GM18505 (cell line): ENCODE data around the gene CENPO.
"Not testable (repeated sequence)": the region's sequence is repeated elsewhere in the genome, so short reads cannot be mapped to it uniquely, and the experiment has no call there.

Experiments
- ATAC-seq: cut with Tn5 transposase; IDR thresholded peaks from one replicate; pipeline ENCODE4 v1.9.1; 2021; ENCODE audit not compliant: unreplicated experiment
- POLR2A ChIP-seq: IDR thresholded peaks from 4 replicates; pipeline ENCODE4 v1.6.1; 2011; ENCODE audit warnings: borderline replicate concordance; ENCODE audit not compliant: insufficient read depth, insufficient read length; ENCODE audit errors: extremely low read depth

CENPO gene

DNA sequence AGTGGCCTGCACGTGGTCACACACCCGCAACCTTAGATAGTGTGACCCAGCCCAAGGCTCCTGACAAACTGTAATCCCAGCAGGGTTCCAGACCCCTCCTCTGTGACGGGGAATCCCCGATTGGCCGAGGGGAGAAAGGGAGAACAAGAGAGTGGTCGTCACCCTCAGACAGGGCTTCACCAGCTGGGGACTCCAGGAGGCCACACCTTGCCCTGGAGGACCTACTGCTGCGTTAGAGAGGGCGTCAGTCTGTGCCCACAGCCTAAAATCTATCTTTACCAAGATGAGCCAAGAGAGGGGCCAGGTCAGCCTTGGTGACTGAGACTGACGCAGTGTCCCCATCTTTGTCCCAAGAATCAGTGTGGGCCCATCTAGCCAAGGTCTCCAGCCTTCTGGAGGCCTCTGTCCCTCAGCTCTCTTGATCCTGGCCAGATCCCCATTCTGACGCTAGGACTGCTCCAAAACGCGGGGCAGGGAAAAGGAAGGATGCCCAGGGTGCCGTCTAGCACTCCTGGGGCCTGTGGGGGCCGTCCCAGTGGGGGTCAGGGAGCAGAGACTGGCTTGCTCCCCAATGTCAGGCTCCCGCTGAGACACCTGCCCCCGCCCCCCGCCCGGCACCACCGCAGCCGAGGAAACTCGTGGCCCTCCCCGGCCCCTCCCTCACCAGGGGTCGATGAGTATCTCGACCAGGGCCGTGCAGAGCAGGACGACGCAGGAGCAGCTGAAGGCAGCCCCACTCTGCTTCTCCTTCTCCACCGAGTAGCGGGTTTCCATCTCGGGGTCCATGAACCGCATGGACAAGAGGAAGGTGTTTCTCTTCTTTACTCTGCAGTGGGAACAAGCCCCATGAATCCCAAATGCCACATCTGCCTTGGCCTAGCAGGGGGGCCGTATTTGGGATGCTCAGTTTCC, 40.9 kb downstream of the CENPO start:
- no peak for ATAC-seq
- no peak for TF ChIP-seq POLR2A

DNA sequence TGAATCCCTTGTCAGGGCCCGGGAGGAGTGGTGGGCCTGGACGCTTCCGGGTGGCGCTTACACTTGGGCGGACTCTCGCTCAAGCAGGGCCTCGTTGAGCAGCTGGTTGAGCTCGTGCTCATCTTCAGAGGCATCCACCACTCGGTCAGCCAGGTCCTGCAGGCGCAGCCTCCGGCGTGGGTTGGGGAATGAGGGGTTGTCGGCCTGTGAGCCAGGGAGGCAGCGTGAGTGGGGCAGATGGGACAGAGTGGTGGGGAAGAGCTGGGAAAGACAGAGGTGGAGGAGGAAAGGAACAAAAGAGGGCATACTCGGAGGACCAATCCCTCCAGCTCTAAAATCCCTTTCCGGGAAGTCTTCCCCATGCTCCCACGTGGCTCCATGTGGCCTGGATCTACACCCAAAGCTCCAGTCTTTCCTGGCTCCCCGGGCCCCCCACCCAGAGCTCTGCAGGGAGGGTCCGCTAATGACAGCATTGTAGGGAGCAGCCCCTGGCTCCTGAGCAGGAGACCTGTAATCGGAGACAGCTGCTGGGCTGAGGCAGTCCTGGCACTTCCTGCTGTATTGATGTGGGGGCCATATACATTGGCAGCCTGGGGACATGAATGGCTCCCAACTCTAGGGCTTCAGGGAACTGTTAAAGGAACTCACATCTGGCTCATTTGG, 41.6 kb downstream of the CENPO start:
- TF ChIP-seq POLR2A, result no peak
- no peak for ATAC-seq

DNA sequence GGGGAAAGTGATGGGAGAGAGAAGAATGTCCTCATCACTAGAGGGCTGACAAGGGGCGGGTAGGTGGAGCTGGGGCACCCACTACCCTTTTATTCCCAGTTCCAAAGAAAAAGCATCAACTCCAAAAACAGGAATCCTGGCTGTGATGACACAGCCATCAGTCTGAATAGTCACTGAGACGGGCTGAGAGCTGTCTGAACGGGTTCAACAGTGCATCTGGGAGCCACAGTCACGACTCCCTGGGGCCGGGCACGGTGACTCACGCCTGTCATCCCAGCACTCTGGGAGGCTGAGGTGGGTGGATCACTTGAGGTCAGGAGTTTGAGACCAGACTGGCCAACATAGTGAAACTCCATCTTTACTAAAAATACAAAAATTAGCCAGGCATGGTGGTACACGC, 42.2 kb downstream of the CENPO start:
- ATAC-seq, result not testable (repeated sequence)

DNA sequence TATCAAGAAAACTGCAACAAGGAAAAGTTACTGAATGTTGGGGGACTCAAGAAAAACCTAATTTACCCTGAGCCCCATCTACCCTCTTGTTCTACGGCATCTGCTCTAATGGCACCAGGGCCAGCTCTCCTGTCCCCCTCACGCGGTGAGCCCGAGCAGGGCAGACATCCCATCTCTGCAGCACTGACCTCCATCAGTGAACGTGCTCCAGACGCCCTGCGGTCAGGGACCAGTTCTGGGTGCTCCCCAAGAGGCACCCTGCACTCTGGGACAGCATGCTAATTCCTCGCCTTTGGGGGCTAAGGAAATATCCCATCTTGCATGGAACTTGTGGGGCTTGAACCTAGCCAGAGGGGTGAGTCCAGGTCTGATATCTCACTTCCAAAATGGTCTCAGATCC, 43.0 kb downstream of the CENPO start:
- no peak for ATAC-seq

DNA sequence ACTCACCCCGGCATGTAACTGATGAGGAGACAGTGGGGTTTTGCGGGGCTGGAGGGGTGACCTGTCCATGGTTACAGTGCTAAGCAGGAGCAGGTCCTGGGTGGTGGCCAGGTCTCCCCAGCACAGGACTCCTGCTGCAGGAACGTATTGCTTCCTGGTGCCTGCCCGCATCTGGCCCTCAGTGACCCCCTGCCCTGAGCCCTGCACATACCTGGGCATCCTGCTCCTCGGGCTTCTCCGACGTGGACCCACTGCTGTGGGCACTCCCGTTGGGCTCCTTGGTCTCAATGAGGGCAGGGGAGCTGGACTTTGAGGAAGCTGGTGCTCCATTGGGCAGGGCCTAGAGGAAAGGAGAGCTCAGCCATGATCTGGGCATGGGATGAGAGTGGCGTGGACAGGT, 43.5 kb downstream of the CENPO start:
- no peak for TF ChIP-seq POLR2A
- no peak for ATAC-seq

More for the DNA sequence above, 43.0 kb downstream of the CENPO start:
- no peak for TF ChIP-seq POLR2A

DNA sequence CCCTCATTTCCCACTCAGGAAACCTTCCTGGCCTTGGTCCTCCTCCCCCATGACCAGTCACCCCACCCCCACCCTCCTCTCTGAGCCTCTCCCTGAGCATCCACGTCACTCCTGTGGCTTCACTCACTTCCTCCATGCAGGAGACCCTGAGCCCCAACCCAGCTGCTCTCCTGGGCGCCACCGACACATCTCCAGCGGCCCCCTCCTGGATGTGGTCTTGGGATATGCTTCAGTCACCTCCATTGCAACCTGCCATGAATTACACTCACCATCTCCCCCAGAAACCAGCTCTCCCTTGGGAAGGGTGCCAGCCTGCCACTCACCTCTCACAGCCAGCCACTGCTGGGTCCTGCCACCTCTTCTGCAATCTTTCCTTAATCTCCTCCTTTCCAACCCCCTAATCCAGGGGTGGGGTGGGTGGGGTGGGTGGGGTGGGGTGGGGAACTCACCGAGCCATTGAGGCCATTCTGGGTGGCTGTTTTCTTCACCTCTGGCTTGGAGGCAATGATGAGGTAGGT, 44.8 kb downstream of the CENPO start:
- no peak for ATAC-seq
- TF ChIP-seq POLR2A, result no peak

DNA sequence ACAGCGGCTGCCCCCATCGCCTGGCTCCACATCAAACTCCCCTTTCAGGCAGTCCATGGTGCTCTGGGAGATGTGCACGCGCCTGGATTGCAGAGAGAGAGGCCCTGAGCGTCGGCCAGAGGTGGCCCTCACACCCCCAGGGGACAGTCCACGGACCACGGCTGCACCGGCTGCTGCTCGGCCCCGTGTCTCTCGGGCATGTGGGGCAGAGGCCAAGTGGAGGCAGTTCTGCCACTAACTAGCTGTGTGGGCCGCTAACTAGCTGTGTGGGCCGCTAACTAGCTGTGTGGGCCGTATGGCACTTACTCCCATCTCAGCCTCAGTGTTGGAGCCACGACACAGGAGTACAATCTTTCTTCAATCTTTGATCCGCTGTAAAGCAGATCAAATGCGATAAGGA, 45.3 kb downstream of the CENPO start:
- TF ChIP-seq POLR2A, result no peak
- ATAC-seq, result no peak

DNA sequence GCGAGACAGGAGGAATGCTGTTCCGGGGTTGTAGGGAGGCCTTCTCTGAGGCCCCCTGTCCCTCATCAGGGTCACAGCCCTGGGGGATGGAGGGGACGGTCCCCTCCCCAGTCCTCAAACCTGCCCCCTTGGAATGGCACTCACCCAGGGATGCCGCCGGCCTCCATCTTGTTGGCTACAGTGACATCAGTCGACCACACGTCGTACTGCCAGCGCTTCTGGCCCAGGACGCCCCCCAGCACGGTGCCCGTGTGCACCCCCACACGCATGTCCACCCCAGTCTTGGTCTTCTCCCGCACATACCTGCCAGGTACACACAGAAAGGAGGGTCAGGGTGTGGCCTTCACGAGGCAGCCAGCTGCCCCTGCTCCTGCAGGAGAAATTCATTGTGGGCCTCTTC, 46.5 kb downstream of the CENPO start:
- no peak for TF ChIP-seq POLR2A
- ATAC-seq, result no peak

DNA sequence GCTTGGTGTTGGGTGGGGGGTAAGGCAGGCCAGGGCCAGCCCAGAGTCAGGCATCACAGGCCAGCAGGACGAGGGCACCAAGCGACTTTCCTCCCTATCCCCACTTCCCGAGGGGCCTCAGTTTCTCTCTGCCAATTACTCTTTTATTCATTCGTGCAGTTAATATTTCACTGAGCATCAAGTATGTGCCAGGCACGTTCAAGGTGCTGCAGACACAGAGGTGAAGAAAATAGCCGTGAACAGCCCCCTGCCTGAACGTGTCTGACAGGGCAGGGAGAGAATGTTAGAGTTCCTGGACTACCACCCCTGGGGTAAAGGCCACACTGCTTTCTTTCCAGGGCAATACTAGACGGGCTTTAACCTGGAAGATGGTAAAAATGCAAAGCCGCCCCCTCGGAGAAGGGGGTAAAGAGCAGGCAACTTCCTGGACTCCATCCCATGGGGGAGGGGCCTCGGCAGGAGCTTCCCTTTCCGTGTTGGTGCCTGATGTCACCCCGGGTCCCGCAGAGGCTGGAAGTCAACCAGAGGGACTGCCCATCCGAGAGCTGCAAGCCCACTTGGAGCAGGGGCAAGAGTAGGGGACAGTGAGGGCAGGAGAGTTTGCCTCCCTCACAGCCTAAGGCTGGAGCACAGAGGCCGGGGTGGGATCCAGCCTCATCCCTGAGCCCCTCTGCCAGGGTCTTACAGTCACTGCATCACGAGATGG, 47.1 kb downstream of the CENPO start:
- no peak for TF ChIP-seq POLR2A

DNA sequence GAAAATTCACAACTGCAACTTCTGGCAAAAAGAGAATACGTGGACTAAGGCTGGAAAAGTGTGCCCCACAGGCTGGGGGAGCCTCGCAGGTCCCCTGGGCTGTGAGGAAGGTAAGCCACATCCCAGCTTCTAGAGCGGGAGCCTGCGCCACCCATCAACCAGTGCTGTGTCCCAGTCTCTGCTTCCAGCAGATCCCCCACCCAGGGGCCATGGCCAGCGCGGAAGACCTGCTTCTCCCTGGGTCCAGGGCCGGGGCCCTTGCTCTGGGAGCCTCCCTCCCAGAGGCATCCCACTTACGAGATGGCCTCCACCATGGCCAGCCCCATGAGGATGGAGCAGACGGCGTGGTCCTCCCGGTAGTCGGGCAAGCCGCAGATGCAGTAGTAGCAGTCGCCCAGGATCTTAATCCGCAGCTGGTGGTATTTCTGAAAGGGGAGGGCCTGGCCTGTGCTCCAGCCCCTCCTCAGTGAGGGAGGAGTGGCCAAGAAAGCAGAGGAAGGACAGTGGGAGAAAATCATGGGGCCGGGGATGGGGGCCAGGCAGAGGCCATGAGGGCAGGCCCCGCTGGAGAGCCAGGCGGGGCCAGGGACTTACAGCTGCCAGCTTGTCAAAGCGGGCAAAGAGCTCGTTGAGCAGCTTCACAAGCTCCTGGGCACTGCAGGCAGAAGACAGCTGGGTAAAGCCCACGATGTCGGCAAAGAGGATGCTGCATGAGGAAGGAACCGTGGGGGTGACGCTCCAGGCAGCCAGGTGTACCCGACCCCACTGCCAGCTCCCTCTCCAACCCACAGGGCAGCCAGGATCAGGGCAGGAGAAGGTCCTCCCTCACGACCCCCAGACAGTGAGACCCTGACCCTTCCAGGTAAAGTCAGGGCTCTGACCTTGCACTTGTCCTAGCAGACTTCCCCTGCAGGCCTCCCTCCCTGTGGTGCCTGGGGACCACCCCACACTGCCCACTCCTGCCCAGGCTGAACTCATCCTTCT, 48.0 kb downstream of the CENPO start:
- no peak for ATAC-seq
- TF ChIP-seq POLR2A, result no peak

More for the DNA sequence above, 47.1 kb downstream of the CENPO start:
- ATAC-seq, result no peak

DNA sequence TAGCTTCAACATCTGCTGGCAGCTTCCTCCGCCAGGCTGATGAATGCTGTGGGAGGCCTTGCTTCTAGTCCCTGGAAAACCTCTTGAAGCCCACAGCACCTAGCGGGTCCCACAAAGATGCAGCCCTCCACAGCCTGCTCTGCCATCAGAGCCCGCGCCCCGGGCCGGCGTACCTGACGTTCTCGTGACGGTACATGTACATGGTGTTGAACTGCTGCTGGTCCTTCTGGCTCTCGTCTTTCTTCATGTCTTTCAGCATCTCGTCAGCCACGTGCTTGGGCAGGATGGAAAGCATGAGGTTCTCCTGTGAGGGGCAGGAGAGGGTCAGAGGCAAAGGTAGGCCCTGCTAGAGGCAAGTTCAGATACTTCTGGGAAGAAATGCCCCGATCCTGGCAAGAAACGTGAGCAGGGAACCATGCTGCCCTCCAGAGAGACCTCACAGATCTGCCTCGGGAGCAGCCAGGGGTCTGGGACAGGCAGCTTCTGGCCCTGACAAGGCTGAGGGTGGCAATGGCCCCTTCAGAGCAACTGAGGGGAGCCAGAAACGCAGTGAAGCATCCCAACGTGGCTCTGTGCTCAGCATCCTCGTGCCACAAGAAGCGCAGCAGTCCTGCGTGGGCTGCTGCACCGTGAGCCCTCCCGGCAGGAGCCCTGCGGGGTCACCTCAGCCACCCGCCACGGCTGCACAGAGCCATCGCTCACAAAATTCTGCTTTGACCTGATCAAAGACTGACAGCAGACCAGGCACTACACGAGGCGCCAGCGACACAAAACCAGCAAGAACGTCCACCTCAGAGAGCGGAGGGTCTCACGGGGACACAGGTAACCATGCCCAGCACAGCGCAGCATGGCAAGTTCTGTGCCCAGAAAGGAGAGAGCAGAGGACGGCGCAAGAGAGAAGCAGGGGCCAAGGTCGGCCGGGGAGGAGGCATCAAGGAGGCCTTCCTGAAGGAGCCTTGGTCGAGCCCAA, 49.1 kb downstream of the CENPO start:
- no peak for TF ChIP-seq POLR2A
- ATAC-seq, result no peak

DNA sequence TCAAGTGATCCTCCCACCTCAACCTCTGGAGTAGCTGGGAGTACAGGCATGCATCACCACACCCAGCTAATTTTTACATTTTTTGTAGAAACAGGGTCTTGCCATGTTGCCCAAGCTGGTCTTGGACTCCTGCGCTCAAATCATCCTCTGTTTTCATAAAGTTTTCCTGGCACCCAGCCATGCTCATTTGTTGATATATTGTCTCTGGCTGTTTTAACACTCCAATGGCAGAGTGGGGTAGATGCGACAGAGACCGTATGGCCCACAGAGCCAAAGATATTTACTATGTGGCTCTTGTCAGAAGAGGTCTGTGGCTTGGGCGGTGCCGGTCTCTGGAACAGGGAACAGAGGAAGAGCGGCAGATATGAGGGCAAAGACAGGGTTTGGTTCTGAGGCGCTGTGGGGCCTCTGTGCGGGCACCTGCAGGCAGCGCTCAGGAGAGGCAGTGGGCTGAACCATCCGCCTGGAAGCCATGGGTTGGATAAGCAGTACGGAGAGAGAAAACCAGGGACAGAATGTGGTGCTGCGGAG, 50.2 kb downstream of the CENPO start:
- no peak for TF ChIP-seq POLR2A
- no peak for ATAC-seq
